ENCODE results near the gene LMF1.
"Not testable (repeated sequence)": the region's sequence is repeated elsewhere in the genome, so short reads cannot be mapped to it uniquely, and the experiment has no call there.

LMF1 gene

DNA sequence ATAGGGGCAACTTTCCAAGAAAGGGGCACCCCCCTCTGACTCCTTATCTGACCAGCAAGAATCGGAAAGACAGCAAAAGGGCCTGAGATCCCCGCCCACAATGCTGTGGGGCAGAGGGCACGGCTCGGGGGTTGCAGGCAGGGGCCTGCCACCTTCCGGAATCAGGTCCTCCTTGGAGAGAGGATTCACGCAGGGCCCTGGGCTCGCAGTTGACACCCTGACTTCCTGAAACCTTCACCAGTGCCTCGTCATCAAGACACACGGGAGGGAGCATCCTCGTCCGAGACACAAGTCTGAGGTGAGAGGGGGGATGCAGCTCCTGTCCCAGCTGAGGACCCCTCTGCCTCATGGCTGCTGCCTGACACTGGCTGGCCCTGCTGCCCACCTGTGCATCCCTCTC, 81.2 kb downstream of the LMF1 start:
- DNase-seq, result no peak

- no peak for DNase-seq
Observed at GRCh38 chr16:888901-889570, 81.7 kb downstream of the LMF1 start.

GRCh38 chr16:888456-888855, 82.3 kb downstream of the LMF1 start:
- not testable (repeated sequence) for DNase-seq

- no peak for DNase-seq
Observed at GRCh38 chr16:887846-888245, 82.9 kb downstream of the LMF1 start.

DNA sequence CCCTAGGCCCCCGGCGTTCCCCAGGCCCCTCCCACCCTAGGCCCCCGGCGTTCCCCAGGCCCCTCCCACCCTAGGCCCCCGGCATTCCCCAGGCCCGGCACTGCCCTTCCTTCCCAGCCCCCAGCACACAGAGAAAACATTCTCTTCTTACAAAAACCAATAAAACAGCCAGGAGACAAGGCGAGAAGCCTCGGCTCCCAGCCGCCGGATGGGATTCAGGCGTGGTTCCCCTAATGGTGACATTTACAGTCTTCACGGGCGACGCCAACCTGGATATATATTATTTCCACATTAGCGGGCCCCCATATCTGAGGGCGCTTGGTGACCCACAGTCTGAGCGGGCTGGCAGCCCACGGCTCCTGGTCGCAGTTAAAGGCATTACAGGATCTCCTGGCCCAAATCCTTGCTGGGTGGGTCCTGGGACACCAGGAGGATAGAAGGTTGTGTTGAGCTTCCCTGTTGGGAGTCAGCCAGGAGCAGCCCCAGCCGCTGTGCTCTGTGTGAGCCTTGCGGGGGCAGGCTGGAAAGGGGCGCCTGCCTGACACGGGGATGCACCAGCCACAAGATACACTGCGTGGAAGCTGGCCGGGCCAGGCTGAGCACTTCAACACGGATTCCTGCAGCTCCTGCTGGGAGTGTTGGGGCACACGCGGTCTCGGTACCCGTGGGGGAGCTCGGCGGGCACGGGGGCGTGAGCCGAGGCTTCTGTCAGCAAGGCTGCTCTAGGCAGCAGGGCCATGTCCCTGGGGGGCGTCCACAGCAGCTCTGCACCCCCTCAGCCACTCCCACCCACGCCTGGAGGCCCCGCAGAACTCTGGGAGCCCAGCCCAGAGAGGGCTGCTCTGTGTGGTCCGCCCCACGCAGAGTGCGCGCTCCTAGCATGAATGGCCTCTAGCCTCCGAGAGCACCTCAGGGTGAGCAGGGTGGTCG, 83.7 kb downstream of the LMF1 start:
- DNase-seq, result no peak

DNA sequence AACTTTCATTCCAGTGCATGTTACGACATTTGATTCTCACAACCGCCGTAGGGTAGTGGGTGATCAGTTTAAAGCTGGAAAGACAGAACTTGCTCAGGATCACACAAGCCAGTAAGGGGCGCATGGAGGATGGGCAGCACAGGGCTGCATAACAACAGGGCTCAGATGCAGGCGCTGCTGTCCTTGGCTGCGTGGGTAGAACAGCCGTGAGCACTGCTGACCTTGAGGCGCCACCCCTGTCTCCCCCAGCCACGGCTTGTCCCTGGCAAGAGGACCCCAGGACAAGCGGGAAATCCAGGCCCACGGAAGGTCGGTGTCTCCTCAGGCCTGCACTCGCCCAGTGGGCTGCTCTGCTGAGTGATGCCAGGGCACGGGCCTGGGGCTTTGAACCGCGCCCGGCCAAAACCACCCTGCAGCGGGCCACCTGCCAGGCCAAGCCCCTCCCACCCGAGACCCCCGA, 84.7 kb downstream of the LMF1 start:
- DNase-seq, result no peak

DNA sequence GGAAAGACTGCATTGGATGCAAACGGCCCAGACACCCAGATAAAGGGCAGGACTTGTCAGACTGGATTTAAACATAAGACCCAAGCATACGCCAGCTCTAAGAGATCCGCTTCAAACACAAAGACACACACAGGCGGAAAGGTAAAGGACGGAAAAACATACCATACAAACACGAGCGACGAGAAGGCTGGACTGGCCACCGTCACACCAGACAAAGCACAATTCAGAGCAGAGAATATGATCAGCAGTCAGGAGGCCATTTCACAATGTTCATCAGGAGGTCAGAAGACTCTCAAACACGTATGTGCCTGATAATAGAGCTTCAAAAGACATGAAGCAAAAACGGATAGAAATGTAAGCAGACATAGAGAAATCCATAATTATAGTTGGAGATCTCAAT, 85.4 kb downstream of the LMF1 start:
- DNase-seq, result no peak

DNA sequence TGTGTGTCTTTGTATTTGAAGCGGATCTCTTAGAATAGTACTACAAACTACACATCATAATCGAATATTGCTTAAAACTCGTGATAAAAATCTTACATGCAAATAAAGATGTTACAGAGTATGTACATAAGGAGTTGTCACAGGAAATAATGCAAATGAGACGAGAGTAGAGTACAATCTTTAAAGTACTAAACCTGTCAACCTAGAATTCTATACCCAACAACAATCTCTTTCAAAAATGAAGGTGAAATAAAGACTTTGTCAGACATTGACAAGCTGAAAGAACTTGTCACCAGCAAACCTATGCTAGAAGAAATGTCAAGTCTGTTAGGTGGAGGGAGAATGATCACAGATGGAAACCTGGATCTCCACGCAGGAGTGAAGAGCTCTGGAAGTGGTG, 86.6 kb downstream of the LMF1 start:
- DNase-seq, result no peak

- DNase-seq, result no peak
Observed at GRCh38 chr16:883781-884180, 87.0 kb downstream of the LMF1 start.

DNA sequence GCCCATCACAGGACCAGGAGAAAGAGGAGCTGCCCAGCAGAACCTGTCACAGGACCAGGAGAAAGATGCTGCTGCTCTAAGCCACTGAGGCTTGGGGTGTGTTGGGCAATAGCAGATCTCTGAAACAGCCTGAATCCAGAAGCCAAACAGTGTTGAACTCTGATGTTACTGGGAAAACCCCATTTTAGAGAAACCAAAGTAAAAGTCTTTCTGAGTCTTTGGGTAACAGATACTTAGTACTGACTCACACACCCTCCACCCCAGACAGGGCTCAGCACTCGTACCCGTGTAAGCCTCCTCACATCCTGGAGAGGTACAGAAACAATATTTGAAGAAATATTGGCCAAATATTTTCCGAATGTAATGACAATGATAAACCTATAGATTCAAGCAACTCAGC, 87.4 kb downstream of the LMF1 start:
- no peak for DNase-seq

GRCh38 chr16:882671-883070, 88.1 kb downstream of the LMF1 start:
- not testable (repeated sequence) for DNase-seq

DNA sequence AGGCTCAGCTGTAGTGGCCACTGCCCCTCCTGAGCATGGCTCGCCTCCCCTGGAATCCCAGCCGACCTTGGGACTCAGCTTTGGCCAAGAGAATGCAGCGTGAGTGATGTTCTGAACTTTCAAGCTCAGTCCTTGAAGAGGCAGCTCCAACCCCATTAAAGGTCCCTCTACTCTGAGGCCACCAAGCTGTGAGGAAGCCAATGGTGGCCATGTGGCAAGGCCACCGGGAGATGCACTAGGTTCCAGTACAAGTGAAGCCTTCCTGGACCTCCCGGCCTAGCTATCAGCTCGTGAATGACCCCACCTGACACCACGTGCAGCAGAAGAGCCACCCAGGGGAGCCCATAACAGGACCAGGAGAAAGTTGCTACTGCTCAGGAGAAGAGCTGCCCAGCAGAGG, 88.5 kb downstream of the LMF1 start:
- no peak for DNase-seq

DNA sequence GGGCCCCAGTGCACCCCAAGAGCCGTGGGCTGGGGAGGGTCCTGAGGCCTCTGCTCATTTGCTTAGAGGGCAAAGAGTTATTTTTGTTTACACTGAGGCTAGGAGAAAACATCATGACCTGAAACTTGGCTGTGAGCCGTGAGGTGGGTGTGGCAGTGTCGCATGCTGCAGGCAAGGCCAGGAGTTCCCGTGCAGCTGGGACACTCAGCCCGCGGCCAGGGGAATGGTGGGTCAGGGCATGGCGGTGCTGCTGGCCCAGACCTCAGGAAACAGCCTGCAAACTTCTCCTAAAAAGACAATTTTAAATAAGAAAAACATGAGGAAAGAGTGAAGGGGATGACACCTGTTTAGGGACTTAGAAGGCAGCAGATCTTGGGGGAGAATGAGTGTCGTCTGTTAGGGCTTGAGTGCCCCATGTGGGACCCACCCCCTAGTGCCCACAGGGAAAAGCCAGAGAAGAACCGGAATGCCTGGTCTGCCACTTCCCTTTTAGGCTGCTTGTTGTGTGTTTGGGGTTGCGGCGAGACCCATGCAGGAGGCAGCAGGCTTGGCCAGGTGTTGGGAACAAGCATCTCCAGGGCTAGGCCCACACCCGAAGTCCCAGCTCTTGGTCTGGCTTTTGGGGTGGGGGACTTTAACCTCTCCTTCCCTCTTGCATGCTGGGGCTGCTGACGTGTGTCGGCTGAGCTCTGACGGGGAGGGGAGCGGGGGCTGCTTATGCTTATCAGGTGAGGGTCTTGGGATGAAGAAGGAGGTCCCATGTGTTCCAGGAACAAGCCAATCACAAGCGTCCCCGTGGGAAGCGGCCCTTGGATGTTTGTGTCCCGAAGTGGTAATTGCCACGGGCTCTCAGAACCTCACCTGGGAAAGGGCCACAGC, 89.3 kb downstream of the LMF1 start:
- DNase-seq, result no peak

GRCh38 chr16:880471-881171, 90.2 kb downstream of the LMF1 start:
- DNase-seq, result no peak

GRCh38 chr16:879986-880385, 90.8 kb downstream of the LMF1 start:
- DNase-seq, result no peak

GRCh38 chr16:879461-879861, 91.3 kb downstream of the LMF1 start:
- no peak for DNase-seq

DNA sequence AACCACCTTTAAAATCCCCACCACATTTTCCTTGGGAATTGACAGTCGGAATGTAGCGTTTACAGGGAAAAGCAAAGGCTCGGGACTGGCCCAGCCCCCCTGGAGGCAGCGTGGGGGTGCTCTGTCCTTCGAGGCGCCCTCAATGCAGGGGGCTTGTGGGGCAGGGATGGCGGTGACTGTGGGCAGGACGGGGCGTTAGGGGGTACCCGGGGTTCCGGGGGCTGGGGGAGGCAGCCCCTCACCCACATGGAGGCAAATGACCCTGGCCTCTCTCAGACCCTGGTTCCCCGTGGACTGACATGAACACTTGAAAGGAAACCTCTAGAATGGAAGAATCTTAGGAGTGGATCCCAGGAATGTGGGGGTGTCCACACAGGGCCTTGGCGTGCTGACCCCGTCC, 91.9 kb downstream of the LMF1 start:
- DNase-seq, result no peak

GRCh38 chr16:878072-878784, 92.6 kb downstream of the LMF1 start:
- no peak for DNase-seq

- DNase-seq, result no peak
Observed at GRCh38 chr16:877242-878071, 93.3 kb downstream of the LMF1 start.

- no peak for DNase-seq
Observed at GRCh38 chr16:876523-877241, 94.1 kb downstream of the LMF1 start.

GRCh38 chr16:876041-876335, 94.8 kb downstream of the LMF1 start:
- DNase-seq, result no peak
